GM12892 (cell line): ENCODE measurements around the gene KIF26A.
"Not testable (repeated sequence)": the region's sequence is repeated elsewhere in the genome, so short reads cannot be mapped to it uniquely, and the experiment has no call there.

Experiments used
- DNase-seq: peaks from one replicate; pipeline ENCODE4 v3.0.0; 2011; ENCODE audit not compliant: insufficient read length
- FAIRE-seq: peaks from 2 replicates; lab custom pipeline; 2011; peaks lifted over from hg19 to GRCh38; lab: Jason Lieb, UNC
- POLR2A ChIP-seq: IDR thresholded peaks from 2 replicates; pipeline ENCODE4 v1.6.1; 2011; ENCODE audit warnings: low read depth, low read length, control low read depth
- POLR2AphosphoS5 ChIP-seq: IDR thresholded peaks from 2 replicates; pipeline ENCODE4 v1.6.1; 2011; ENCODE audit warnings: low read depth, low read length, control low read depth
- TAF1 ChIP-seq: IDR thresholded peaks from 2 replicates; pipeline ENCODE4 v1.6.1; 2011; ENCODE audit warnings: low read depth, mild to moderate bottlenecking, control low read depth, low read length, borderline replicate concordance

The KIF26A gene

DNA sequence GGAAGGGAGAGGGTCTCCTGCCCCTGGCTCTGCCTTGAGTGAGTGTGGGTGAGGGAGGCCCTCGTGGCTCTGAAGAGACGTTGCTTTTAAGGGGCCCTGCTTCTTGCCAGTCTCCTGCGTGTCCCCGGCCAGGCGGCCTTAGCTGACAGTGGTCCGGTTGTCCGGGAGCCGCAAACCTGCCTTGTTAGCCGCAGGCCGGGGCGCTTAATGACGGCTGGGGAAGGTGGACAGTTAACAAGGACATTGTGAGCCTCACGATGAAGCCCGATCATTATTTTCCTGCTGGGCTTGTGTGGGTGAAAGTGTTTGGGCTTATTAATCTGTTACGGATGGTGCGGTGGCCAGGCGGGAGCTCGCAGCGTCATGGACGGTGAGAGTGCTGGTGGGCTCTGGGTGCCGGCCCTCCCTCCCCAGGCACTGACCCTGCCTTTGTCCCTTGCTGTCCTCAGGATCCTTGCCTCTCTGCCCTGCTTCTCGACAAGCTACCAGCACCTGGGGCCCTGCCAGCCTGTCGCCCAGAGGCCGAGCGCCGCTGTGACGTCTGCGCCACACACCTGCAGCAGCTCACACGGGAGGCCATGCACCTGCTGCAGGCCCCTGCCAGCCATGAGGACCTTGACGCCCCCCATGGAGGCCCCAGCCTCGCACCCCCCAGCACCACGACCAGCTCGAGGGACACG lies 13.3 kb downstream of the KIF26A start:
- FAIRE-seq (no peak), DNase-seq (no peak)
- no peak for TF ChIP-seq POLR2AphosphoS5
- no peak for TF ChIP-seq POLR2A
- no peak for TF ChIP-seq TAF1

GRCh38 chr14:104152246-104152575 lies 13.8 kb downstream of the KIF26A start:
- no peak for DNase-seq
- TF ChIP-seq TAF1: no peak
- no peak for TF ChIP-seq POLR2AphosphoS5
- no peak for FAIRE-seq

DNA sequence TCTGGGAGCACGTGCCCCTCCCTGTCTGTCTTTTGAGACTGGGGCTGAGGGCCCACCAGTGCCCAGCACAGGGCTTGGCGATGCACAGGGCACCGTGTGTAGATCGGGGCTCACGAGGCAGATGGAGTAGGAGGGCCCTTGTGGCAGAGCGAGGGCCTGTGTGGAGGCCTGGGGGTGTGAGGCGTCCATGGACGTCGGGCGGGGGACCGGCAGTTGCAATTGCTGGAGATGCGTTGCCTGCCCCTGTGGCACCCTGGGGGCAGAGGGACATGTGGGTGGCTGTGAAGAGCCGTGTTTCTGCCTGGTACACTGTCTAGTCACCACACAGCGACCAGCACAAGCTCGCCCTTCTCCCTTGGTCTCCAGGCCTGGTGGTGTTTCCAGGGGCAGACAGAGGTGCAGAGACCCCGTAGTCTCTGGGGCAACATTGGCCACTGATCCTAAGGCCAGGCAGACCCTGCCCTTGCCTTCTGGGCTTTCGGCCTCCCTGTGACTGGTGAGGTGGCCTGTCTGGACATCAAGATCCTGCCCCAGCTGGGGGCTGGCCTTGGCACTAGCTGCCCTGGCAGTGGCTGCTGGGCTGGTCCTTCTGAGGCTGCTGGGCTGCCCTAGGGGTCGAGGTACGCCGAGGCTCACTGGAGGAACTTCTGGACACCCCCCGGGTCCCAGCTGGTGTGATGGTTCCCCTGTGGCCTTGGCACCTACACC lies 14.5 kb downstream of the KIF26A start:
- DNase-seq: no peak
- no peak for FAIRE-seq

DNA sequence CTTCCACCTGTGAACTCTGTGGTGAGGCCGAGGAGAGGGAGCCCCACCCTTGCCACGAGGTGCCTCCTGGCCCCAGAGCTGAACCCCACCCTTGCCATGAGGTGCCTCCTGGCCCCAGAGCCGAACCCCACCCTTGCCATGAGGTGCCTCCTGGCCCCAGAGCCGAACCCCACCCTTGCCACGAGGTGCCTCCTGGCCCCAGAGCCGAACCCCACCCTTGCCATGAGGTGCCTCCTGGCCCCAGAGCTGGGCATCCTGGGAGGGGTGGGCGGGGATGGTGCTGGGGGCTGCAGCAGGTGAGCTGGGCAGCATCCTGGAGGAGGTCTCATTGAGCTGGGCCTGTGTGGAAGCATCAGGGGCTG lies 15.0 kb downstream of the KIF26A start:
- not testable (repeated sequence) for DNase-seq, FAIRE-seq

More for the DNA sequence above, 14.5 kb downstream of the KIF26A start:
- TF ChIP-seq POLR2A (no peak), POLR2AphosphoS5 (no peak), TAF1 (no peak)

- TF ChIP-seq TAF1 (no peak), POLR2A (no peak), POLR2AphosphoS5 (no peak)
- DNase-seq: no peak
These were observed 15.9 kb downstream of the KIF26A start for GRCh38 chr14:104154246-104154645.

DNA sequence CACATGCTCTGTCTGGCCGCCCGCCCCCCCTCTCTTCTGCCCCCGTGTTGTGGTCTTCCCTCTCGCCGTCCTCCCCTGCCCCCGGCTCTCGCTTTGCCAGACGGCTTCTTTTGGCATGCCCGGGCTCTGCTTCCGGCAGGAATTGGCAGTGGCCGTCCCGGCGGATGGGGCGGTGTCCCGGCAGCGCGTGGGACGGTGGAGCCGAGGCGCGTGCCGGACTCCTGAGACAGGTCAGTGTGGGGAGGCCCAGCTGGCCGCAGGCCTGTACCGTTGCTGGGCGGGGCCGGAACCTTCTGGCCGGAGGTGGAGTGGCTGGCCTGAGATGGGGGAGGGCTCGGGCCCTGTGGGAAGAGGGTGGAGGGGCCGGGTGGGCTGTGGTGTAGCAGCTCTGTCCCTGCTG lies 17.1 kb downstream of the KIF26A start:
- FAIRE-seq: no peak
- no peak for TF ChIP-seq POLR2A
- no peak for TF ChIP-seq TAF1
- TF ChIP-seq POLR2AphosphoS5: no peak
- no peak for DNase-seq

More at GRCh38 chr14:104154246-104154645, 15.9 kb downstream of the KIF26A start:
- no peak for FAIRE-seq

DNA sequence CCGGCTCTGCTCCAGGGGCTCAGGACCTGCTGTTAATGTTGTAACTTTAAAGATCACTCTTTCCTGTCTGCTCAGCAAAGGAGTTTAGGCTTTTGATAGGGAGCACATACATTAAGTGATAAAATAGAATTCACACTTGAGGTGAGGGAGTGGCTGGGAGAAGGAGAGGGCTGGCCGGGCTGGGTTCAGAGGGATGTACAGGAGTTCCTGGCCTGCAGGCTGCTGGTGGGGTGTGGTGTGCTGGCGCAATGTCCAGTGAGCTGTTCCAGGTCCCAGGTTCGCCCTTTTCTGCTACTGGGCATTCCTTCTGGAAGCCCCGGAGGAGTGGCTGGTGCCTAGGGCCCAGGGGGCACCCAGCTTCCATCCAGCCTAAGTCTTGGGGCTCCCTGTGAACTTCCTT lies 17.8 kb downstream of the KIF26A start:
- no peak for FAIRE-seq
- no peak for TF ChIP-seq POLR2A
- no peak for TF ChIP-seq POLR2AphosphoS5
- TF ChIP-seq TAF1: no peak
- no peak for DNase-seq

GRCh38 chr14:104157016-104157928 lies 18.9 kb downstream of the KIF26A start:
- TF ChIP-seq POLR2AphosphoS5 (no peak), POLR2A (no peak), TAF1 (no peak)
- FAIRE-seq (no peak), DNase-seq (no peak)

DNA sequence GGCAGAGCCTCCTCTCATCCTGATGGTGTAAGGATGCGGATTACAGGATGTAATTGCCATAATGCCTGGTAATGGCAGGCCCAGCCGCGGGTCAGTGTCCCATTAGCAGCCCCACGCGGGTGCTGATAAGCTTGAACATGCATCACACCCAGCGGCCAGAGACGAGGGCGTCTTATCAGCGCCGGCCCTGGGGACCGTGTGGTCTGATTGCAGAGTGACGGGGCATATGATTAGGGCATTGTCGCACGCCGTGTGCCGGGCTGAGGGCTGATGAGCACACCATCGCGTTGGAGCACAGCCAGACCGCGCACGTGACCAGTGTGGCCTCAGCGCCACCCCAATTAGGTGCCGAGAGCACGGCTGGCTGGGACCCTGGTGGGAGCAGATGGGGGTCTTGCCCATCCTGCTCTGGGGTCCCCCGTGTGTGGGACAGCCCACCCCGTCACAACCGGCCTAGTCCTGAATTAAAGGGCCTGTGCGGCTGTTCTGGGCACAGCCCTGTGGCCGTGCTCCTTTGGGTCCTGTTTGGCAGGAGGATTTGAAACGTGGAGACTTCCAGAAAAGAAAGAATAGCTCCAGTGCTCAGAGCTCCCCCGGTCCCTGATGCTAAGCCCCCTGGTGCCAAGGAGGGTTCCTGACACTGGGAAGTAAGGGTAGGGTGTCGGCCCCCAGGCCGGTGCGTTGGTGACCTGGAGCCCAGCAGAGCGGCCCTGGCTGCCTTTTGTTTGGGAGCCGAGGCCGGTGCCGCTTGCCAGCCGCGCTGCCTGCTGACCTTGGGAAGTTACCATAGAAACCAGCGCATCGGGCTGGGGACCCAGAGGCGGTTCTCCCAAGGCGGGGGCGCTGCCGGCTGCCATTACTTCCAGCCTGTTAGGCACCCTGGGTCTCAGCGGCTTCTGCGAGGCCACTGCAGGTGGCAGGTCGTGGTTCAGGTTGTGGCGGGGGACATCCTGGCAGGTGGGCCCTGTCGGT lies 20.7 kb downstream of the KIF26A start:
- no peak for TF ChIP-seq POLR2A
- TF ChIP-seq TAF1: no peak
- no peak for TF ChIP-seq POLR2AphosphoS5
- FAIRE-seq (no peak), DNase-seq (no peak)

- DNase-seq: no peak
- TF ChIP-seq POLR2AphosphoS5 (no peak), TAF1 (no peak), POLR2A (no peak)
- no peak for FAIRE-seq
These were observed 21.6 kb downstream of the KIF26A start for GRCh38 chr14:104159990-104160389.
